Caco-2 (cell line): ENCODE results near the gene ZFP3. TPM values are rescaled to one million over a fixed set of nuclear protein-coding genes. Genes with fewer than 3 reads are reported as not detected.

Experiments used
- BruUV-seq: library from RNA; stranded (reverse); fragments of 400-500 nt; replicated peaks from 2 replicates; lab custom pipeline; 2021; lab: Mats Ljungman, UMichigan
- CTCF ChIA-PET: fragments of 300-600 bp; sonication (Branson Sonifier 250); formaldehyde crosslinking; loops from one replicate; lab custom pipeline; 2022; ENCODE audit warnings: antibody characterized with exemption; lab: Charles Lee
- POLR2A ChIA-PET: fragments of 300-600 bp; sonication (Branson Sonifier 250); formaldehyde crosslinking; loops from one replicate; lab custom pipeline; 2022; ENCODE audit warnings: antibody characterized with exemption; lab: Charles Lee
- DNase-seq, 2 experiments: peaks; one replicate each; pipeline versions ENCODE4 v3.0.0 to v3.0.0-alpha.2; 2020 to 2022
- H3K27me3 ChIP-seq: replicated peaks from 2 replicates; pipeline ENCODE4 v1.6.0; 2011; ENCODE audit warnings: low read length; ENCODE audit not compliant: control insufficient read depth, insufficient read depth
- H3K36me3 ChIP-seq: 2 replicates; pipeline ENCODE4 v1.5.1; 2011; ENCODE audit warnings: low read length; ENCODE audit not compliant: control insufficient read depth, insufficient read depth
- H3K4me1 ChIP-seq: fragments of 250-450 bp; sonication (Bioruptor Pico); 2 replicates; pipeline ENCODE4 v1.5.1; 2020; ENCODE audit warnings: mild to moderate bottlenecking
- H3K4me3 ChIP-seq: 2 replicates; pipeline ENCODE4 v1.5.1; 2011; ENCODE audit warnings: low read depth, mild to moderate bottlenecking, control low read depth, low read length
- H3K9me3 ChIP-seq: fragments of 250-450 bp; sonication (Bioruptor Pico); 2 replicates; pipeline ENCODE4 v1.5.1; 2020; ENCODE audit warnings: mild to moderate bottlenecking, moderate library complexity
- H3K27ac Mint-ChIP-seq: one replicate; pipeline ENCODE4 v1.8.0; 2022; ENCODE audit warnings: mixed read lengths; ENCODE audit not compliant: unreplicated experiment
- H3K27me3 Mint-ChIP-seq: one replicate; pipeline ENCODE4 v1.8.0; 2022; ENCODE audit warnings: mixed read lengths; ENCODE audit not compliant: insufficient read depth, unreplicated experiment
- H3K36me3 Mint-ChIP-seq: one replicate; pipeline ENCODE4 v1.8.0; 2022; ENCODE audit warnings: mild to moderate bottlenecking, mixed read lengths; ENCODE audit not compliant: insufficient read depth, unreplicated experiment
- H3K4me1 Mint-ChIP-seq: one replicate; pipeline ENCODE4 v1.8.0; 2022; ENCODE audit warnings: low read depth, mixed read lengths; ENCODE audit not compliant: unreplicated experiment
- H3K4me3 Mint-ChIP-seq: one replicate; pipeline ENCODE4 v1.8.0; 2022; ENCODE audit warnings: mild to moderate bottlenecking, moderate library complexity, mixed read lengths; ENCODE audit not compliant: unreplicated experiment
- H3K9me3 Mint-ChIP-seq: one replicate; pipeline ENCODE4 v1.8.0; 2022; ENCODE audit warnings: mixed read lengths; ENCODE audit not compliant: unreplicated experiment
- CTCF ChIP-seq, 2 experiments: fragments of 200-600 bp in 1 of 2; IDR thresholded peaks; 1 replicate in 1 of 2; 2 replicates in 1 of 2; pipeline versions ENCODE4 v1.5.1 to v1.8.0; 2011 to 2022; ENCODE audit warnings: antibody characterized with exemption in 1 of 2, control low read depth in 1 of 2, inconsistent platforms in 1 of 2, low read depth in 1 of 2, low read length in 1 of 2, mild to moderate bottlenecking in 1 of 2, moderate library complexity in 1 of 2; ENCODE audit not compliant: insufficient read depth in 1 of 2, severe bottlenecking in 1 of 2, unreplicated experiment in 1 of 2
- intact Hi-C: fragments of 100-400 bp; cut with micrococcal nuclease; formaldehyde crosslinking; loops from one replicate; pipeline ENCODE4 v1.10.0; 2022; ENCODE audit not compliant: unreplicated experiment
- total RNA-seq: library from RNA; stranded (reverse); gene quantifications from 2 replicates; pipeline ENCODE4 v1.2.3, GENCODE V29; 2022

ZFP3 gene
- total RNA-seq, 1 experiment from 2014 or later = 3.7 TPM

- intact Hi-C loops = no loop called here
- no peaks in the 10 kb centered on the region for H3K36me3 ChIP-seq
- no peak overlapping the region for H3K27ac Mint-ChIP-seq
- CTCF ChIA-PET = no interaction called here
- no peaks in the 10 kb centered on the region for H3K4me1 Mint-ChIP-seq
- peak in 1 of 2 experiments; percentile 5 for DNase-seq
- no peaks in the 10 kb centered on the region for H3K27me3 ChIP-seq
- no peaks in the 10 kb centered on the region for H3K9me3 Mint-ChIP-seq
- no peaks in the 10 kb centered on the region for H3K9me3 ChIP-seq
- TF ChIP-seq CTCF (IDR thresholded peaks at IDR 0.05; ENCODE audit: insufficient read depth in 1 of 2, low read depth in 1 of 2, low read length in 1 of 2, severe bottlenecking in 1 of 2, unreplicated experiment in 1 of 2) = no peak
- BruUV-seq = no TSS peak
- H3K27me3 Mint-ChIP-seq = no peaks in the 10 kb centered on the region
- peaks cover 6% of the 10 kb centered on the region for H3K36me3 Mint-ChIP-seq
- POLR2A ChIA-PET = no interaction called here
- no peak overlapping the region for H3K4me3 Mint-ChIP-seq
- H3K4me3 ChIP-seq = no peak overlapping the region
- no peaks in the 10 kb centered on the region for H3K4me1 ChIP-seq
Measured at GRCh38 chr17:5055543-5055942, 22.7 kb upstream of the ZFP3 start.

GRCh38 chr17:5065227-5065744, 13.0 kb upstream of the ZFP3 start:
- BruUV-seq = no TSS peak
- Mint-ChIP-seq H3K9me3 (no peaks in the 10 kb centered on the region), H3K27ac (no peak overlapping the region), H3K27me3 (no peaks in the 10 kb centered on the region), H3K36me3 (no peaks in the 10 kb centered on the region), H3K4me3 (no peak overlapping the region), H3K4me1 (no peaks in the 10 kb centered on the region)
- Histone ChIP-seq H3K36me3 (no peaks in the 10 kb centered on the region), H3K27me3 (no peaks in the 10 kb centered on the region), H3K4me3 (no peak overlapping the region), H3K9me3 (no peaks in the 10 kb centered on the region), H3K4me1 (no peaks in the 10 kb centered on the region)
- DNase-seq = no peak
- ChIA-PET POLR2A (no interaction called here), CTCF (no interaction called here)
- TF ChIP-seq CTCF (IDR thresholded peaks at IDR 0.05; ENCODE audit: insufficient read depth in 1 of 2, low read depth in 1 of 2, low read length in 1 of 2, severe bottlenecking in 1 of 2, unreplicated experiment in 1 of 2) = no peak
- intact Hi-C loops = no loop called here

- Histone ChIP-seq H3K4me1 (no peaks in the 10 kb centered on the region), H3K9me3 (no peaks in the 10 kb centered on the region), H3K27me3 (no peaks in the 10 kb centered on the region), H3K36me3 (no peaks in the 10 kb centered on the region), H3K4me3 (no peak overlapping the region)
- ChIA-PET CTCF (no interaction called here), POLR2A (interaction anchor here (0.8 kb wide), 1 partner anchor 43 kb away, joined by 3 read pairs; no protein-coding TSS in a partner anchor)
- peaks cover 6% of the 10 kb centered on the region for H3K36me3 Mint-ChIP-seq
- H3K27me3 Mint-ChIP-seq = no peaks in the 10 kb centered on the region
- intact Hi-C loops = no loop called here
- H3K9me3 Mint-ChIP-seq = no peaks in the 10 kb centered on the region
- H3K4me1 Mint-ChIP-seq = no peaks in the 10 kb centered on the region
- BruUV-seq = no TSS peak
- H3K27ac Mint-ChIP-seq = no peak overlapping the region
- no peak for DNase-seq
- no peak overlapping the region for H3K4me3 Mint-ChIP-seq
- TF ChIP-seq CTCF (IDR thresholded peaks at IDR 0.05; ENCODE audit: insufficient read depth in 1 of 2, low read depth in 1 of 2, low read length in 1 of 2, severe bottlenecking in 1 of 2, unreplicated experiment in 1 of 2) = no peak
Measured at GRCh38 chr17:5068236-5068635, 10.0 kb upstream of the ZFP3 start.
